DMS53 treated with DMSO at 0.1 percent for 48 hours (cell line): ENCODE data around the gene DOK1.

Source experiments
- DNase-seq: peaks from one replicate; lab custom pipeline; 2025; ENCODE audit not compliant: unreplicated experiment; lab: John Stamatoyannopoulos, UW

DOK1 gene

GRCh38 chr2:74566754-74567085 is 12.2 kb downstream of the DOK1 start:
- no peak for DNase-seq

- DNase-seq: no peak
Measured at GRCh38 chr2:74567881-74568280, 13.4 kb downstream of the DOK1 start.

GRCh38 chr2:74569686-74570085 is 15.2 kb downstream of the DOK1 start:
- no peak for DNase-seq

GRCh38 chr2:74571058-74571457 is 16.5 kb downstream of the DOK1 start:
- no peak for DNase-seq

GRCh38 chr2:74572178-74572925 is 17.8 kb downstream of the DOK1 start:
- DNase-seq: no peak

- DNase-seq: no peak
Measured at GRCh38 chr2:74573747-74574562, 19.4 kb downstream of the DOK1 start.

- DNase-seq: no peak
Measured at GRCh38 chr2:74575320-74575719, 20.8 kb downstream of the DOK1 start.

GRCh38 chr2:74576211-74576862 is 21.8 kb downstream of the DOK1 start:
- no peak for DNase-seq

- no peak for DNase-seq
Measured at GRCh38 chr2:74576863-74577229, 22.3 kb downstream of the DOK1 start.

GRCh38 chr2:74577448-74577847 is 22.9 kb downstream of the DOK1 start:
- DNase-seq: no peak

- DNase-seq: no peak
Measured at GRCh38 chr2:74578408-74578807, 23.9 kb downstream of the DOK1 start.

GRCh38 chr2:74581463-74581862 is 26.9 kb downstream of the DOK1 start:
- DNase-seq: no peak

- no peak for DNase-seq
Measured at GRCh38 chr2:74582184-74582583, 27.7 kb downstream of the DOK1 start.

GRCh38 chr2:74583504-74583903 is 29.0 kb downstream of the DOK1 start:
- DNase-seq: no peak

GRCh38 chr2:74584088-74584645 is 29.6 kb downstream of the DOK1 start:
- no peak for DNase-seq

GRCh38 chr2:74585406-74586185 is 31.1 kb downstream of the DOK1 start:
- DNase-seq: no peak

- DNase-seq: peak; percentile 65
Measured at GRCh38 chr2:74587664-74588277, 33.3 kb downstream of the DOK1 start.

- DNase-seq: no peak
Measured at GRCh38 chr2:74588664-74589063, 34.1 kb downstream of the DOK1 start.

- DNase-seq: no peak
Measured at GRCh38 chr2:74593826-74594772, 39.6 kb downstream of the DOK1 start.
